Measurements from ENCODE around the gene TNFRSF18.

TNFRSF18 gene

DNA sequence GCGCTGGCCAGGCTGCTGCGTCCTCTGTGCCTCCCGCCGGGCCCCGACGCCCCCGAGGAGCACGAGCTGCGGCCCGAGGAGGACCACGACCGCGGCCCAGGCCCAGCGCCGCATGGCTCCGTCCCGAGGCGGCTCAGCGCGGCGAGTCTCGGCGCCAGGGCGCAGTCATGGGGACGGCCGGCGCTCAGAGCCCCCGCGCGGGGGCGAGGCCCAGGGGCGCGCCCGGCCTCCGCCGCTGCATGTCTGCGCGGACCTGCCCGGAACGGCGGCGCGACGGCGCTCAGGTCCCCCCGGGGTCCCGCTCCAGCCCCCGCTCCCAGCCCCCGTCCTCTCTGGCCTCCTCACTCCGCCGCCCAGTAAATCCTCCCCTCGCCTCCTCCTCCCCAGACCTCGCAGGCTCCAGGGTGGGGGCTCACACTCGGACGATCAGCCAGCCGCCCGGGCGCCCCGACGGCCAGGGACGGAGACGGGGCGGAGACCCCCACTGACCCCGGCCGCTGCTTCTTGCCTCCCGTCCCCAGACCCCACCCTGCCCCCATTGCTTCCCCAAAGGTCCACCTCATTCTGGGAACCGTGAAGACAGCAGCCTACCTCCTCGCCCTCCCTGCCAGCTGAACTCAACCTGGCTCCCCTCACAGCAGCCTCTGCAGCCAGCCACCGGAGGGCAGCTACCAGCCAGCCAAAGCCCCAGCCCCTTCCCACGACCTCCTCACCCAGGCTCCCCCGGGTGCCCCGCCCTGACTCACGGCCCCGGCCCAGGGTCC is 40.4 kb upstream of the TNFRSF18 start, which contains the start of gene C1QTNF12:
Gene C1QTNF12, minus strand, starts transcription at position 146 of the 764 bp plus-strand sequence. Its CDS starts 32 bp downstream, at position 114.
- H3K4me3 ChIP-seq (ENCODE audit: low read length in 2 of 2), result no peak within 1 kb of the TSS

DNA sequence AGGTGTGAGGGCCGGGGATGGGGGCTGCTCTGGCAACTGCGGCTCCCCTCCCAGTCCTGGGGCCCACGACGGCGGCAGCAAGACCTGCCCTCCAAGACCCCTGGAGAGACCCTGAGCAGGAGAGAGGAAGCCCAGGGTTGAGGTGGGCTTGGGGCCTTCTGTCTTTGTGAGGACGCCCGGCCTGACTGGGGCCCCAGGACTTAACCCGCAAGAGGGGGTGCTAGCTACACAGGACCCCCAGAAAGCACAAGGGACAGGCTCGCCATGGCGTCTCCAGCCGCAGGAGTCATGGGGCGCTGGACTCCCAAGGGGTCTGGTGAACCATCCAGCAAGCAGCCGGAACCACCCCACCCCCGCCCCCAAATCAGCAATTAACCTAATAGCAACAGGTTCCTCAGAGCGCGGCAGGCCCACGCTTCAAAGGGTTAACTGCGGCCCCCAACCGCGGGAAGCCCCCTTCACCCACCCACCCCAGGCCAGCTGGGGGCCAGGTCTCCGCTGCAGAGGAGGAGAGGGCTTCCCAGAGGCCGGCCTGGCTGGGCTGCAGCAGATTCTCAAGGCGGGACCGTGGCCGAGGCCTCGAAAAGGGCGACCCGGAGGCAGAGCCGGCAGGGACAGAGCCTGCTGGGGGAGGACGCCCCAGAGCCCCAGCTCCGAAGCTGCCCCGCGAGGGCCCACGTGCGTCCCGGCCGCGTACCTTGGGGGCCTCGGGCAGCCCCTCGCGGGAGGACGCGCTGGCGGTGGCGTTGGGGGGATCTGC is 39.6 kb upstream of the TNFRSF18 start:
- H3K4me3 ChIP-seq (ENCODE audit: low read length in 2 of 2), result no peak overlapping the region
- peaks cover 5% of the 10 kb centered on the region for H3K4me1 ChIP-seq (ENCODE audit: control insufficient read depth, insufficient read depth, low read length)
- H3K36me3 ChIP-seq (ENCODE audit: control insufficient read depth in 2 of 2, insufficient read depth in 2 of 2, low read length in 2 of 2), result no peaks in the 10 kb centered on the region
- no peak overlapping the region for H3K27ac ChIP-seq (ENCODE audit: low read length)
- H3K27me3 ChIP-seq (ENCODE audit: control insufficient read depth in 1 of 2, insufficient read depth in 2 of 2, low read length in 2 of 2), result peaks cover 6 to 22% of the 10 kb centered on the region in 2 donors
- H3K9ac ChIP-seq (ENCODE audit: low read length in 2 of 2), result no peak overlapping the region
- no peaks in the 10 kb centered on the region for H3K9me3 ChIP-seq (ENCODE audit: control insufficient read depth in 2 of 2, low read length in 2 of 2)

More for the DNA sequence above, 40.4 kb upstream of the TNFRSF18 start, which contains the start of gene C1QTNF12:
- H3K9ac ChIP-seq (ENCODE audit: low read length in 2 of 2), result no peak within 1 kb of the TSS
- H3K4me1 ChIP-seq (ENCODE audit: control insufficient read depth, insufficient read depth, low read length), result peaks cover 5% of the 10 kb centered on the region
- no peaks in the 10 kb centered on the region for H3K36me3 ChIP-seq (ENCODE audit: control insufficient read depth in 2 of 2, insufficient read depth in 2 of 2, low read length in 2 of 2)
- peaks cover 5 to 22% of the 10 kb centered on the region in 2 donors for H3K27me3 ChIP-seq (ENCODE audit: control insufficient read depth in 1 of 2, insufficient read depth in 2 of 2, low read length in 2 of 2)
- no peak within 1 kb of the TSS for H3K27ac ChIP-seq (ENCODE audit: low read length)
- H3K9me3 ChIP-seq (ENCODE audit: control insufficient read depth in 2 of 2, low read length in 2 of 2), result no peaks in the 10 kb centered on the region

DNA sequence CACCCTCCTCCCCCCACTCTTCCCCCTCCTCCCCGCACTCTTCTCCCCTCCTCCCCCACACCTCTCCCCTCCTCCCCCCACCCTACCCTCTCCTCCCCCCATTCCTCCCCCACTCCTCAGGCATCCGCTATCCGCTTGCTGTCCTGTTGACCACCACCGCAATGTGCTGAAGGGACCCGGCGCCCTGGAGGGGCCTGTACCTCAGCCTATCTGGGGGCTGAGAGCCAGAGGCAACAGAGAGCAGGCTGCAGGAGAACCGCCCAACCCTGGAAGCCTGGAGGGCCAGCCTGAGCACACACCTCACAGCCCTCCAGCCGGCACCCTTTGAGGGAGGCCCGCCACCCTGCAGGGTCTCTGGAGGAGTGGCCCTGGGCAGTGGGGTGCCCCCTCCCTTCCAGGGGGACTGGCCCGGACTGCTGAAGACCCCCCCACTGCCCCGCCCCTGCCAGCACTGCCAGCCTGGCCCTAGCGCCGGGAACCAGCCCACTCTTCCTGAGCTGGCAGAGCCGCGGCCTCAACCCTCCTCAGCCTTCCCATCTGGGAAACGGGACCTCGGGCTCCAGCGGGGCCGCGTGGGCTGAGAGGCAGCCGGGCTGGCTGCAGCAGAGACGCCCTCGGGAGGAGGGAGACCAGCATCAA is 38.9 kb upstream of the TNFRSF18 start:
- Histone ChIP-seq H3K36me3 (ENCODE audit: control insufficient read depth in 2 of 2, insufficient read depth in 2 of 2, low read length in 2 of 2) (no peaks in the 10 kb centered on the region), H3K4me1 (ENCODE audit: control insufficient read depth, insufficient read depth, low read length) (peaks cover 5% of the 10 kb centered on the region), H3K27me3 (ENCODE audit: control insufficient read depth in 1 of 2, insufficient read depth in 2 of 2, low read length in 2 of 2) (peaks cover 8 to 23% of the 10 kb centered on the region in 2 donors), H3K27ac (ENCODE audit: low read length) (no peak overlapping the region), H3K4me3 (ENCODE audit: low read length in 2 of 2) (no peak overlapping the region), H3K9ac (ENCODE audit: low read length in 2 of 2) (no peak overlapping the region), H3K9me3 (ENCODE audit: control insufficient read depth in 2 of 2, low read length in 2 of 2) (no peaks in the 10 kb centered on the region)

DNA sequence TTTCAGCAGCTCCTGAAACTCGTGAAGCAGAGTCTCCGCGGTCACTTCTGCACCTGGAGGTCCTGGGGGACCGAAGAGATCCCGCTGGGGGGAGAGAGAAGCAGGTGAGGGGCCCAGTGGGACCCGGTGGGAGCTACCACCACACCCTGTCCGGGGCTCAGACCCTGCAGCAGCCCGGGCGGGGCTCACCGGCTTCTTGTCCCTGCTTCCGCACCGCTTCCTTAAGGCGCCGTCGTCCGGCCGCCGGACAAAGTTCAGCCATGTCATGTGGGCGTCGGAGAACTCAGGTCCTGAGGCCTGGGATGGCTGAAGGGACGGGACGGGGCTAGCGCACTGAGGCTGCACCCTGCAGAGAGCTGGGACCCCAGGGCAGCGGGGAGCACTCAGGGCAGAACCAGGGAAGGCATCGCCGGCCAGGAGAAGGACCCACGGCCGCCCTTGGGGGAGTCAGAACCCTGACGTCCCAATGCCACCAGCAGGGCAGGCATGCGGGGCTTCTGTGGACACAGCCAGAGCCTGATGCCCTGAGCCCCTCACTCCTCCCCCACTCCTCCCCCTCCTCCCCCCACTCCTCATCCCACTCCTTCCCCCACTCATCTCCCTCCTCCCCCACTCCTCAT is 37.9 kb upstream of the TNFRSF18 start:
- Histone ChIP-seq H3K4me1 (ENCODE audit: control insufficient read depth, insufficient read depth, low read length) (peaks cover 5% of the 10 kb centered on the region), H3K9me3 (ENCODE audit: control insufficient read depth in 2 of 2, low read length in 2 of 2) (no peaks in the 10 kb centered on the region), H3K27me3 (ENCODE audit: control insufficient read depth in 1 of 2, insufficient read depth in 2 of 2, low read length in 2 of 2) (peaks cover 12 to 33% of the 10 kb centered on the region in 2 donors), H3K9ac (ENCODE audit: low read length in 2 of 2) (no peak overlapping the region), H3K4me3 (ENCODE audit: low read length in 2 of 2) (no peak overlapping the region), H3K27ac (ENCODE audit: low read length) (no peak overlapping the region), H3K36me3 (ENCODE audit: control insufficient read depth in 2 of 2, insufficient read depth in 2 of 2, low read length in 2 of 2) (no peaks in the 10 kb centered on the region)

DNA sequence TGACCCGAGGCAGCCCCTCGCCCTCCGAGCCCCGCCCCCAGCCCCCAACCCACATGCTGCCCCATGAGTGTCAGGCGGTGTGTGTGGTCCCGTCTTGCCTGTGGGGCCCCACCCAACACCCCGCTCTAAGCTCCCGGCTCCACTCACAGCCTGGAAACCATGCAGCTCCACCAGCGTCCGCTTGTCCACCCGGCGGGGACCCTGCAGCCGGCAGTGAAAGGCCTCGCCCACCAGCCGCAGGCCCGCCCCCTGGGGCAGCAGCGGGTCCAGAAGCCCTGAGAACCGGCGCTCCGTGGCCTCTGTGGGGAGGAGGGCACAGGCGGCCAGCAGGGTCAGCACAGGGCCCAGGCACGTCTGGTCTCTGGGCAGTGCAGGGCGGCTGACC is 37.4 kb upstream of the TNFRSF18 start:
- H3K27ac ChIP-seq (ENCODE audit: low read length), result no peak overlapping the region

DNA sequence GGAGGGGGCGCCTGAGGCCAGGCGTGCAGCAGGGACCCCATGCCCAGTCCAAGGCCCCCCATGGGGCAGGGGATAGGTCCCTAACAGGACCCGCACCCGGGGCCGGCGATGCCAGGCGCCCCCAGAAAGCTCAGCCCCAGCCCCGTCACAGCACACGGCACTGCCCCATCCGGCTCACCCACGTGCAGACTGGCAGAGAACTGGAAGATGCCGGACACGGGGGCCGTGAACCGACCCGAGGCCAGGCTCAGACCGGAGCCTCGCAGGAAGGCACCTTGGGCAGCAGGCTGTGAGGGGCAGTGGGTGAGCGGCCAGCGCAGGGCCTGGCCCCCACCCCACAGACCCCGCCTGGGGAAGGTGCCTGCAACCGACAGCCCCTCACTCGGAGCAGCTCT is 36.9 kb upstream of the TNFRSF18 start:
- Histone ChIP-seq H3K9me3 (ENCODE audit: control insufficient read depth in 2 of 2, low read length in 2 of 2) (no peaks in the 10 kb centered on the region), H3K9ac (ENCODE audit: low read length in 2 of 2) (no peak overlapping the region), H3K27me3 (ENCODE audit: control insufficient read depth in 1 of 2, insufficient read depth in 2 of 2, low read length in 2 of 2) (peaks cover 15 to 41% of the 10 kb centered on the region in 2 donors), H3K36me3 (ENCODE audit: control insufficient read depth in 2 of 2, insufficient read depth in 2 of 2, low read length in 2 of 2) (no peaks in the 10 kb centered on the region), H3K4me1 (ENCODE audit: control insufficient read depth, insufficient read depth, low read length) (peaks cover 5% of the 10 kb centered on the region), H3K27ac (ENCODE audit: low read length) (no peak overlapping the region), H3K4me3 (ENCODE audit: low read length in 2 of 2) (no peak overlapping the region)

More for the DNA sequence above, 37.4 kb upstream of the TNFRSF18 start:
- Histone ChIP-seq H3K9ac (ENCODE audit: low read length in 2 of 2) (no peak overlapping the region), H3K9me3 (ENCODE audit: control insufficient read depth in 2 of 2, low read length in 2 of 2) (no peaks in the 10 kb centered on the region), H3K27me3 (ENCODE audit: control insufficient read depth in 1 of 2, insufficient read depth in 2 of 2, low read length in 2 of 2) (peaks cover 12 to 36% of the 10 kb centered on the region in 2 donors), H3K36me3 (ENCODE audit: control insufficient read depth in 2 of 2, insufficient read depth in 2 of 2, low read length in 2 of 2) (no peaks in the 10 kb centered on the region), H3K4me3 (ENCODE audit: low read length in 2 of 2) (no peak overlapping the region), H3K4me1 (ENCODE audit: control insufficient read depth, insufficient read depth, low read length) (peaks cover 5% of the 10 kb centered on the region)

DNA sequence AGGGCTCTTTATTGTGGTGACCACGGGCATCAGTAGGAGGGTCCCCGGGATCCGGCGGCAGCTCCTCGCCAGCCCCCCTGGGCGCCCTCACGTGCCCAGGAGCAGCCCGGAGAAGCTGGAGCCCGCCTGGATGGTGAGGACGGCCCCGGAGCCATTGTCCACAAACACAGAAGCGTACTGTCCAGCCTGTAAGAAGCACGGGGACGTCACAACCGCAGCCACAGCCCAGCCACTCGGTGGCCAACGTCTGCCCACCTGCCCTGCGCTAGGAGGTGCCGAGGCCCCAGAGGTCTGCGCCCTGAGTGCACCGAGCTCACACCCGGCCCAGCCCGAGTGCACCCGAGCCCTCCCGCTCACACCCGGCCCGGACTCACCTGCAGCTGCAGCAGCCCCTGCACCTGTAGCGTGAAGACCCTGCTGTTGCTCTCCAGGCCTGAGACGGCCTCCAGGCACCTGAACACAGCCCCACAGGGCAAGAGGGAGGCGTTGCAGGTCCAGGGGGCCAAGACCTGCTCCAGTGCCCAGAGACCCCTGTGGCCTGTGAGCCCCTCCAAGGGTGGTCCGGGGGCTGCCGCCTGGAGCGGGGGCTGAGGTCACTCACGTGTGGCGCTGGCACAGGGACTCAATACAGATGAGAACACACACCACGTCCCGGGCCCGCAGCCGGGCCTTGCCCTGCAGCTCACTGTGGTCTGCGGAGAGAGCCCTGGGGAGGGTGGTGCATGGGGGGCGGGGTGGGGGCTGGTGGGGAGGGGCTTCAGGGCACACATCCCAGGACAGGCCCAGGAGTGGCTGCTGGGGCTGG is 36.3 kb upstream of the TNFRSF18 start:
- peaks cover 18 to 44% of the 10 kb centered on the region in 2 donors for H3K27me3 ChIP-seq (ENCODE audit: control insufficient read depth in 1 of 2, insufficient read depth in 2 of 2, low read length in 2 of 2)
- no peaks in the 10 kb centered on the region for H3K36me3 ChIP-seq (ENCODE audit: control insufficient read depth in 2 of 2, insufficient read depth in 2 of 2, low read length in 2 of 2)
- H3K9me3 ChIP-seq (ENCODE audit: control insufficient read depth in 2 of 2, low read length in 2 of 2), result no peaks in the 10 kb centered on the region
- H3K27ac ChIP-seq (ENCODE audit: low read length), result no peak overlapping the region
- H3K4me1 ChIP-seq (ENCODE audit: control insufficient read depth, insufficient read depth, low read length), result peaks cover 5% of the 10 kb centered on the region
- no peak overlapping the region for H3K4me3 ChIP-seq (ENCODE audit: low read length in 2 of 2)
- no peak overlapping the region for H3K9ac ChIP-seq (ENCODE audit: low read length in 2 of 2)

DNA sequence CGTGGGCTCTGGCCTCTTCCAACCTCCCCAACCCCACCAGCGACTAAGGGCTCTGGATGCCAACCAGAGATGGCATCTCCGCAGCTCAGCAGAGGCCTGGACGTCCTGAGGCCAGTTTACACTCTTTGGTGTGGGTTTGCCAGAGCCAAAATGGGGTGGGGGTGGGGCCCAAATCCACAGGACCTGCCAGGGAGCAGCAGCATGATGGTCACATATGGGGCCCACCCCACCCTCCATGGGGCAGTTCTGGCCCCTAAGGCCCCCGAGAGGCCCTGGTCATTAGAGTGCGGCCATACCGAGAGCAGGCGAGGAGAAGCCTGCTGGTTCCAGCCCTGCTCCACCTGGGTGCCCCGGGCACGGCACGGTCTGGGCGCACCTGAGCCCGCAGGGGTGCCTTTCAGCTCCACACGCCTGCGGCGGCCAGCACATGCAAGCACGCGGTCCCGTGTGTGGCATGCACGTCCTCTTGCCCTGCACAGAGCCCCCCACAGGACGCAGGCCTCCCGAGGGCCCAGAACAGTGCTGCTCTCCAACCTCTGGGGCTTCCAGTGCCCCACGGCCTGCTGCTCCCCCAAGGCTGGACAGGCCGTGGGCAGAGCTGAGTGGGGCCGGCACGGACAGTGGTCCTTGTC is 35.3 kb upstream of the TNFRSF18 start:
- no peak overlapping the region for H3K27ac ChIP-seq (ENCODE audit: low read length)
- no peaks in the 10 kb centered on the region for H3K9me3 ChIP-seq (ENCODE audit: control insufficient read depth in 2 of 2, low read length in 2 of 2)
- peaks cover 16 to 39% of the 10 kb centered on the region in 2 donors for H3K27me3 ChIP-seq (ENCODE audit: control insufficient read depth in 1 of 2, insufficient read depth in 2 of 2, low read length in 2 of 2)
- H3K4me1 ChIP-seq (ENCODE audit: control insufficient read depth, insufficient read depth, low read length), result peaks cover 9% of the 10 kb centered on the region
- H3K4me3 ChIP-seq (ENCODE audit: low read length in 2 of 2), result no peak overlapping the region
- H3K9ac ChIP-seq (ENCODE audit: low read length in 2 of 2), result no peak overlapping the region
- no peaks in the 10 kb centered on the region for H3K36me3 ChIP-seq (ENCODE audit: control insufficient read depth in 2 of 2, insufficient read depth in 2 of 2, low read length in 2 of 2)

DNA sequence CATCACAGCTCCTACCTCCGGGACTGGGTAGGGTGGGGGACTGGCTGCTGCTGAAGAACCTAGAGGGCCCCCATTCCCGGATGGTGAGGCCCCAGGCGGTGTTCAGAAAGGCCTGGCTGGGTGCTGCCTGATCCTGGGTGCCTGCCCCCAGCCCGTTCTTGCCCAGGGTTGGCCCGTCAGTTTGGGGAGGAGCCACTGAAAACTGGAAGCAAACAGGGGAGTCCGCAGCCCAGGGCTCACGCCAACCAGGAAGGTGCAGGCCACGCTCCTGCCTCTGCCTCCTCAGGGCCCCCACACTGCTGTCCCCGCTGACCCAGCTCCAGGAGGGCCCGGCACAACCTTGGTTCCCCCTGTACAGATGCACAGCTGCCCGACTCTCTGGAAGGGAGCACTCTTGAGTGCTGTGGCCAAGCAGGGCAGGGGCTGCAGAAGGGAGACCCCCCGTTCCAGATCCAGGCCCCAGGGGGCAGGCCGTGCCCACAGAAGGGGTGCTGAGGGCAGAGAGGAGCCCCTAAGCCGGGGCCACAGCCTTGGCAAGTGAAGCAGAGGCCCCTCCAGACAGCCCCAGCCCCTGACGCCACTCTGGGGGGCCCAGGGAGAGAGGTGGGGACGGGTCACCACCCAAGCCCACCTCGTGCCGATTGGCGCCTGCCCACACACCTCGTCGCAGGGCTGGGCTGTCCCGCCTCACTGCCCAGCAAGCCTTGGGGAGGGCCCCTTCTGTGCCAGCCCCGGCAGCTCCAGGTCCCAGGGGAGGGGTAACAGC is 34.6 kb upstream of the TNFRSF18 start:
- Histone ChIP-seq H3K27me3 (ENCODE audit: control insufficient read depth in 1 of 2, insufficient read depth in 2 of 2, low read length in 2 of 2) (peaks cover 16 to 33% of the 10 kb centered on the region in 2 donors), H3K9me3 (ENCODE audit: control insufficient read depth in 2 of 2, low read length in 2 of 2) (no peaks in the 10 kb centered on the region), H3K4me1 (ENCODE audit: control insufficient read depth, insufficient read depth, low read length) (peaks cover 4% of the 10 kb centered on the region), H3K36me3 (ENCODE audit: control insufficient read depth in 2 of 2, insufficient read depth in 2 of 2, low read length in 2 of 2) (no peaks in the 10 kb centered on the region), H3K27ac (ENCODE audit: low read length) (no peak overlapping the region), H3K9ac (ENCODE audit: low read length in 2 of 2) (no peak overlapping the region), H3K4me3 (ENCODE audit: low read length in 2 of 2) (no peak overlapping the region)

All from stomach smooth muscle (tissue), 2 donors.